DMS 273 (cell line): ENCODE results near the gene SCAMP3.
"Not testable (repeated sequence)": the region's sequence is repeated elsewhere in the genome, so short reads cannot be mapped to it uniquely, and the experiment has no call there.

ENCODE experiments used
- DNase-seq: peaks from one replicate; lab custom pipeline; 2025; ENCODE audit not compliant: unreplicated experiment; lab: John Stamatoyannopoulos, UW

Gene SCAMP3

DNA sequence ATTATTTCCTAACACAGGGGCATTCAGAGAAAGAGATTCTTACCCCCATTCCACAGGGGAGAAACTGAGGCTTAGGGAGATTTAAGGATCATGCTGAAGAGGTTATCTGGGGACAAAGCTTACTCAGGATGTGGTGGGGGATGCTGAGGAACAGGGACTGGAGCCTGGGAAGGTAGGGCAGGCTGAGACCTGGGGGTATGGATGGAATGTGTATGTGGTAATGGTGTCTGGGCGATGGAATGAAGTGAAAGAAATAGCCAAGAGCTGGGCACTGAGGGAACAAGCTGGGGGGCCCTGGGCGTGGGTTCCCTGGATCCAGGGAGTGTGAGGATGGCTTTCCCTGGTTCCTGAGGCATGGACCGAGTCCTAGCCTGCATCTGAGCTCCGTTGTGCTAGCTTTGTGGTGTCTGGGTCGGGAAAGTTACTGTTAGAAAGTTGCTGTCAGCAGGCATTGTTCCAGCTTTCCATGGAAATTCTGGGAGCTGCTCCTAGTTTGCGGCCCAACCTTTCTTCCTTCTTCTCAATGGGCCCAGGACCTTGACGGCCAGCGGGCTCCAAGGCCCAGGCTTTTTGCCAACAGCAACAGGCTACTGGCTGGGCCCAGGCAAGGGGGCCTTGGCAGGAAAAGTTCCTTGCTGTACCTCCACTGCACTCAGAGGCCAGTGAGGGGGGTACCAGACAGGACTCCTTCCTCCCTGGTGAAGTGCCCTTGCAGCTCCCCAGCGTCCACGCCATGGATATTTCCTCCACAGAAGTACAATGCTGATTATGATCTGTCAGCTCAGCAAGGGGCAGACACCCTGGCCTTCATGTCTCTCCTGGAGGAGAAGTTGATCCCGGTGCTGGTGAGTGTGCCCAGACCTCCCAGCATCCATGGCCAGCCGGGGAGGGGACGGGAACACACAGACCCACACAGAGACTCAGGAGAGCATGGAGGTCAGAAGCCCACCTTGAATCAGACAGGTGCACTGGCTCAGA is 29.9 kb downstream of the SCAMP3 start:
- DNase-seq, result not testable (repeated sequence)

- not testable (repeated sequence) for DNase-seq
These were observed 30.9 kb downstream of the SCAMP3 start for GRCh38 chr1:155231302-155231701.

GRCh38 chr1:155228096-155228427 is 34.1 kb downstream of the SCAMP3 start:
- no peak for DNase-seq

- peak; percentile 100 for DNase-seq
These were observed 34.7 kb downstream of the SCAMP3 start for GRCh38 chr1:155227261-155228095.

GRCh38 chr1:155226910-155227260 is 35.3 kb downstream of the SCAMP3 start:
- DNase-seq, result peak; percentile 79

- peak; percentile 92 for DNase-seq
These were observed 35.8 kb downstream of the SCAMP3 start for GRCh38 chr1:155226188-155226909.

GRCh38 chr1:155225404-155225759 is 36.8 kb downstream of the SCAMP3 start:
- DNase-seq, result not testable (repeated sequence)

DNA sequence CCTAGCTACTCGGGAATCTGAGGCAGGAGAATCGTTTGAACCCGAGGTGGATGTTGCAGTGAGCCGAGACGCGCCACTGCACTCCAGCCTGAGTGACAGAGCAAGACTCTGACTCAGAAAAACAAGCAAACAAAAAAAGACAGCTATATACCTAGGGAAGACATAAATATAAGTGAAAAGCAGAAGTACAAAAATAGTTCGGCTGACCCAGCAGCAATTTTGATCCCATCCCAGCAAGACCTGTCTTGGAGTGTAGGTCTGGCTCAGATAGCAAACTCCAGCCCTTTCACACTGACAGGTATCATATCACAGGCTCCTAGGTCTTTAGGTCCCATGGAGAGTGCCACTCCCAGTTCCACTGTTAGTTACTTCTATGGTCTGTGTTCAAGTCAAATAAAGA is 39.1 kb downstream of the SCAMP3 start:
- no peak for DNase-seq

GRCh38 chr1:155220211-155220965 is 41.8 kb downstream of the SCAMP3 start:
- DNase-seq, result not testable (repeated sequence)

DNA sequence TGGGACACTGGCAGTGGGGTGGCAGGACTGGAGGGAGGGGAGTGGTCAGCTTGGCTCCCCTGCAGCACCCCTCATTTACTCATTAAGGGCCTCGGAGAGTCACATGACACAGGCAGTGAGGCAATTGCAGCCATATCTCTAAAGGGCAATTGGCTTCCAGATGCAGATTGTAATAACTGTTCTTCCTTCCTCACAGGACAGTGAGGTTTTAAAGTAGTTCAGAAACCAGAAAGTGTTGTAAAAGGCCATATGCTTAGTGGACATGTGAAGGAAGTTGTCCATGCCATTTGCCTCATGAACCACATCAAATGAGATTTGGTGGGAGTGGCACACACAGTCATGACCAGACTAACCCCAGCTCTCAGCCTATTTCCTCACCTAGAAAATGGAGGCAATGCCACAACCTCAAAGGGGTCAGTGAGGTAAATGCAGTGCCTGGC is 42.5 kb downstream of the SCAMP3 start:
- peak; percentile 33 for DNase-seq

DNA sequence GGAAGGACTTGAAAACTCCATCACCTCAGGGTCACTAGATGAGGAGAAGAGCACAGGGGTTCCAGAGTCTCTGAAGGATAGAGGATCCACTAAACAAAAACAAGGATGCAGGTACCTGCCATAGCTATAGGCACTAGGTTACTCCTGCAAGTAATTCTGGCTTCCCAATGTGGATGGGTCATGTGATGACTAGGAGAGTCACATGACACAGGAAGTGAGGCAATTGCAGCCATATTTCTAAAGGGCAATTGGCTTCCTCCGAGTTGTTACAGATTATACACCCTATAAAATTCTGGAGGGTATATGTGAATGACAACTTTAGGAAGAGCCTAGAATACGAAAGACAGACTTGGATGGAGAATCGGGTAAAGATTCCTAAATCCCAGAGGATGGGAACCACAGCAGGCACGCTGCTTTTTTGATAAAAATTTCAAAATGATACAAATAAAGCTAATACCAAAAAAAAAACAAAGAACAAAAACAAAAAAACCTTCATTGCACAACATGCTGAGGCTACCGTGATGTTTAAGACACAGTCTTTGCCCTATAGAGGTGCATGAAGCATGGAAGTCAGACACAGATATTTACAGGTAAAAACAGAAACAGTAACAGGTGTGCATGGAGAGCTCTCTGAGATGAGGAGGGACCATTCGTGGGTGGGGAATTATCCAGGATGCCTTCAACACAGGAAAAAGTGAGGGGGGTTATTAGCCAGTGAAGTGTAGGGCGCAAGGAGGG is 43.1 kb downstream of the SCAMP3 start:
- peak; percentile 64 for DNase-seq

- DNase-seq, result not testable (repeated sequence)
These were observed 47.5 kb downstream of the SCAMP3 start for GRCh38 chr1:155214702-155215101.

- DNase-seq, result not testable (repeated sequence)
These were observed 50.1 kb downstream of the SCAMP3 start for GRCh38 chr1:155212051-155212440.

DNA sequence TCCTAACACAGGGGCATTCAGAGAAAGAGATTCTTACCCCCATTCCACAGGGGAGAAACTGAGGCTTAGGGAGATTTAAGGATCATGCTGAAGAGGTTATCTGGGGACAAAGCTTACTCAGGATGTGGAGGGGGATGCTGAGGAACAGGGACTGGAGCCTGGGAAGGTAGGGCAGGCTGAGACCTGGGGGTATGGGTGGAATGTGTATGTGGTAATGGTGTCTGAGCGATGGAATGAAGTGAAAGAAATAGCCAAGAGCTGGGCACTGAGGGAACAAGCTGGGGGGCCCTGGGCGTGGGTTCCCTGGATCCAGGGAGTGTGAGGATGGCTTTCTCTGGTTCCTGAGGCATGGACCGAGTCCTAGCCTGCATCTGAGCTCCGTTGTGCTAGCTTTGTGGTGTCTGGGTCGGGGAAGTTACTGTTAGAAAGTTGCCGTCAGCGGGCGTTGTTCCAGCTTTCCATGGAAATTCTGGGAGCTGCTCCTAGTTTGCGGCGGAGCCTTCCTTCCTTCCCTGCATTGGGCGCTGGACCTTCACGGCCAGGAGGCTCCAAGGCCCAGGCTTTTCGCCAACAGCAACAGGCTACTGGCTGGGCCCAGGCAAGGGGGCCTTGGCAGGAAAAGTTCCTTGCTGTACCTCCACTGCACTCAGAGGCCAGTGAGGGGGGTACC is 50.6 kb downstream of the SCAMP3 start:
- not testable (repeated sequence) for DNase-seq

DNA sequence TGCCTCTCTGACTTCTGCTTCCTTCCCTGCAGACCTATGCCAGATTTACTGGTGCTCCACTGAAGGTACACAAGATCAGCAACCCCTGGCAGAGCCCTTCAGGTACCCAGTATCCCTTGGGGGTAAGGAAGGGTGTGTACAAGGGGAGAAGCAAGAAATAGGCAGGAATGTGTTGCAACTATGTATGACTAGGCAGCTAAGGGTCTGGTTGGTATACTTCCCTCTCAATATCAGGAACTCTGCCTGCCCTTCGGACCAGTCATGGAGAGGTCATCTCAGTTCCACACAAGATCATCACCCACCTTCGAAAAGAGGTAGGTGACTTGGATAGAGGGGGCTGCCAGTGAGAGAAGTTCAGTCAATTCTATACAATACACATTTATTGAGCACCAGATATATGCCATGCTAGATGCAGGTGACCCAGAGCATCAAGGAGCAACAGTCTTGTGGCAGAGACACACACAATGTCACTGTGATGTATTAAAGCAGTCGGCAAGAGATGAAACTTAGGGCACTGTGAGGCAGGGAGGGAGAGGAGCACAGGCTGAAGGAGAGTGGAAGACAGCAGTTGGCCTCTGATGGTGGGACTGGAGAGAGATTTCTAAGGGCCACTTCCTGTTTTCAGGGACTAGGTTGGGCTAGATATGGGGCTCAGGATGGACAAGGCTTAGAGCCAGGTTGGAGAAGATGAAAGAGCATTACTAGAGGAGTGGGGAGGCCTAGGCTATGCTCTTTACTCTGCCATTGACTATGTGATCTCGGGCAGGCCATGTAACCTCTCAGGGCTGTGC is 51.7 kb downstream of the SCAMP3 start:
- DNase-seq, result no peak

- no peak for DNase-seq
These were observed 52.8 kb downstream of the SCAMP3 start for GRCh38 chr1:155209312-155209721.

DNA sequence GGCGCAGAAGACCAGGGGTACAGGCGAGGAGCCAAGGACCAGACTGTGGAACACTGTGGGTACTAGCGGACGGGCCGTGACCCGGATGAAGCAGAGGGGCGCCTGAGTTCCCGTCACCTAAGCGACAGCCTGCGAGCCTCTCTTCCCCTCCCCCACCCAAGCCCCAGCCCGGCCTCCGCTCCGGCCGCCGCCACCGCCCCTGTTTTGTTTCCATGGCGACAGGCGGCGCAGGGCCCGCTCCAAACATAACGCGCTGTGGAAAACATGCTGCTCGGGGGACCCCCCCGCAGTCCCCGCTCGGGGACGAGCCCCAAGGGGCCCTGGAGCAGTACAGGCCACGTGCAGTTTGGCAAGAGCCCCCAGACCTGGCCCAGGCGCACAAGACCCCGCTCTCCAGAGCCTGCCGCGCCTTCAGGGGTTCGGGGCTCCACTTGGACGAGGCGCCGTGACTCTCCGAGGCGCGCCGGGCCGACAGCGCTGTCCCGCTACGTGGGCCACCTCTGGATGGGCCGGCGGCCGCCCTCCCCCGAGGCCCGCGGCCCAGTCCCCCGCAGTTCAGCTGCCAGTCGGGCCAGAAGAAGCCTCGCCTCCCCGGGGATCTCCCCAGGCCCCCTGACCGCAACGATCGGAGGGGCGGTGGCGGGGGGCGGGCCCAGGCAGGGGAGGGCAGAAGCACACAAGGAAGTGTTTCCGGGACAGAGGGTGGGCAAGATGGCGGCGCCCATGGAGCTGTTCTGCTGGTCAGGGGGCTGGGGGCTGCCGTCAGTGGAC is 53.4 kb downstream of the SCAMP3 start, which contains the start of gene MTX1:
Gene MTX1, plus strand, starts transcription at position 155 of the 771 bp plus-strand sequence. Its CDS starts 110 bp downstream, at position 265.
- DNase-seq, result peak; percentile 93
